Activated naive CD8-positive, alpha-beta T cell (primary cell): ENCODE data around the gene TPM3.

ENCODE experiments used
- H3K27ac Mint-ChIP-seq: one replicate; pipeline ENCODE4 v1.8.0; 2021; ENCODE audit warnings: mixed read lengths
- H3K27me3 Mint-ChIP-seq: one replicate; pipeline ENCODE4 v1.8.0; 2021; ENCODE audit warnings: mixed read lengths
- H3K36me3 Mint-ChIP-seq: one replicate; pipeline ENCODE4 v1.8.0; 2021; ENCODE audit warnings: mixed read lengths
- H3K4me1 Mint-ChIP-seq: one replicate; pipeline ENCODE4 v1.8.0; 2021; ENCODE audit warnings: low read depth, mixed read lengths
- H3K4me3 Mint-ChIP-seq: one replicate; pipeline ENCODE4 v1.8.0; 2021; ENCODE audit warnings: mild to moderate bottlenecking, mixed read lengths
- H3K9me3 Mint-ChIP-seq: one replicate; pipeline ENCODE4 v1.8.0; 2021; ENCODE audit warnings: low read depth, mixed read lengths

Gene TPM3

GRCh38 chr1:154117642-154118041 lies 74.3 kb downstream of the TPM3 start:
- no peaks in the 10 kb centered on the region for H3K36me3 Mint-ChIP-seq

GRCh38 chr1:154115180-154115579 lies 76.7 kb downstream of the TPM3 start:
- H3K4me1 Mint-ChIP-seq, result peaks cover 11% of the 10 kb centered on the region
- no peak overlapping the region for H3K27ac Mint-ChIP-seq
- no peaks in the 10 kb centered on the region for H3K36me3 Mint-ChIP-seq
- H3K4me3 Mint-ChIP-seq, result no peak overlapping the region
- H3K9me3 Mint-ChIP-seq, result no peaks in the 10 kb centered on the region
- no peaks in the 10 kb centered on the region for H3K27me3 Mint-ChIP-seq

More at GRCh38 chr1:154117642-154118041, 74.3 kb downstream of the TPM3 start:
- Mint-ChIP-seq H3K9me3 (no peaks in the 10 kb centered on the region), H3K4me3 (no peak overlapping the region), H3K27me3 (no peaks in the 10 kb centered on the region), H3K27ac (no peak overlapping the region), H3K4me1 (peaks cover 11% of the 10 kb centered on the region)
